Neutrophil (primary cell): ENCODE results near the gene PHC2.
A peak's percentile ranks its signal among the peaks of the same experiment; 100 is the strongest.

Source experiments
- H3K27ac ChIP-seq: fragments of 200-600 bp; sonication (generic); 2 replicates; pipeline ENCODE4 v1.5.1; 2016; ENCODE audit warnings: mild to moderate bottlenecking, moderate library complexity
- H3K27me3 ChIP-seq: fragments of 200-600 bp; sonication (generic); 2 replicates; pipeline ENCODE4 v1.6.0; 2016; ENCODE audit warnings: mild to moderate bottlenecking
- H3K36me3 ChIP-seq: fragments of 200-600 bp; sonication (generic); 2 replicates; pipeline ENCODE4 v1.5.1; 2017
- H3K4me1 ChIP-seq, 2 experiments: fragments of 200-600 bp in 1 of 2; sonication (generic) in 1 of 2; 1 replicate in 1 of 2; 2 replicates in 1 of 2; pipeline versions ENCODE4 v1.5.1 to v1.6.1; 2013 to 2016; ENCODE audit warnings: low read depth in 1 of 2, low read length in 1 of 2, mild to moderate bottlenecking in 1 of 2, moderate library complexity in 1 of 2; ENCODE audit not compliant: control insufficient read depth in 1 of 2, insufficient read depth in 1 of 2
- H3K4me3 ChIP-seq, 2 experiments: fragments of 200-600 bp in 1 of 2; sonication (generic) in 1 of 2; 1 replicate in 1 of 2; 2 replicates in 1 of 2; pipeline ENCODE4 v1.5.1; 2013 to 2016; ENCODE audit warnings: low read depth in 1 of 2, low read length in 1 of 2, mild to moderate bottlenecking in 1 of 2, moderate library complexity in 1 of 2
- H3K9me3 ChIP-seq: fragments of 200-600 bp; sonication (generic); 2 replicates; pipeline ENCODE4 v1.5.1; 2016
- TF ChIP-seq, protein P1 (sequence below): fragments of 200-600 bp; sonication (generic); IDR thresholded peaks from 2 replicates; pipeline ENCODE4 v1.5.1; 2016; ENCODE audit warnings: antibody characterized with exemption

PHC2 gene

DNA sequence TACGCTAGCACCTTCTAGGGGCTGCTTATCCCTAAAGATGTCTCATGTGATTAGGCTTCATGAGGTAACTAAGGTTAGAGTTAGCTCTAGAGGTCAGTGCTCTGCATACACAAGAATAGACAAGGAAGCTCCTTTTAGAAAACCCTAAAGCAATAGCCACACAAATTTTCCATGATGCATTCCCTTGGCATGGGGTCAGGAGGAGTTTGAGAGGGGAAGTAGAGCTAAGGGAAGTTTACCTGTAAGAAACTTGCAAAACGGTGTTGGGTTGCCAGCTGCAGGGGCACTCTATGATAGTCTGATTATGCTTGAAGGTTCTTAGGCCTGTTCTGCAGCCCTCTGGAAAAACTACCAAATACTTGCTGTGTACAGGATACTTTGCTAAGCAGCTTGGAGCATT is 71.0 kb downstream of the PHC2 start:
- H3K36me3 ChIP-seq: no peaks in the 10 kb centered on the region
- H3K27me3 ChIP-seq: no peaks in the 10 kb centered on the region
- H3K9me3 ChIP-seq: no peaks in the 10 kb centered on the region
- H3K4me1 ChIP-seq: peaks cover 24 to 25% of the 10 kb centered on the region in 2 experiments
- TF ChIP-seq, protein P1, sequence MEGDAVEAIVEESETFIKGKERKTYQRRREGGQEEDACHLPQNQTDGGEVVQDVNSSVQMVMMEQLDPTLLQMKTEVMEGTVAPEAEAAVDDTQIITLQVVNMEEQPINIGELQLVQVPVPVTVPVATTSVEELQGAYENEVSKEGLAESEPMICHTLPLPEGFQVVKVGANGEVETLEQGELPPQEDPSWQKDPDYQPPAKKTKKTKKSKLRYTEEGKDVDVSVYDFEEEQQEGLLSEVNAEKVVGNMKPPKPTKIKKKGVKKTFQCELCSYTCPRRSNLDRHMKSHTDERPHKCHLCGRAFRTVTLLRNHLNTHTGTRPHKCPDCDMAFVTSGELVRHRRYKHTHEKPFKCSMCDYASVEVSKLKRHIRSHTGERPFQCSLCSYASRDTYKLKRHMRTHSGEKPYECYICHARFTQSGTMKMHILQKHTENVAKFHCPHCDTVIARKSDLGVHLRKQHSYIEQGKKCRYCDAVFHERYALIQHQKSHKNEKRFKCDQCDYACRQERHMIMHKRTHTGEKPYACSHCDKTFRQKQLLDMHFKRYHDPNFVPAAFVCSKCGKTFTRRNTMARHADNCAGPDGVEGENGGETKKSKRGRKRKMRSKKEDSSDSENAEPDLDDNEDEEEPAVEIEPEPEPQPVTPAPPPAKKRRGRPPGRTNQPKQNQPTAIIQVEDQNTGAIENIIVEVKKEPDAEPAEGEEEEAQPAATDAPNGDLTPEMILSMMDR: no peak
- no peak overlapping the region for H3K4me3 ChIP-seq
- peak overlapping the region; percentile 82 for H3K27ac ChIP-seq

DNA sequence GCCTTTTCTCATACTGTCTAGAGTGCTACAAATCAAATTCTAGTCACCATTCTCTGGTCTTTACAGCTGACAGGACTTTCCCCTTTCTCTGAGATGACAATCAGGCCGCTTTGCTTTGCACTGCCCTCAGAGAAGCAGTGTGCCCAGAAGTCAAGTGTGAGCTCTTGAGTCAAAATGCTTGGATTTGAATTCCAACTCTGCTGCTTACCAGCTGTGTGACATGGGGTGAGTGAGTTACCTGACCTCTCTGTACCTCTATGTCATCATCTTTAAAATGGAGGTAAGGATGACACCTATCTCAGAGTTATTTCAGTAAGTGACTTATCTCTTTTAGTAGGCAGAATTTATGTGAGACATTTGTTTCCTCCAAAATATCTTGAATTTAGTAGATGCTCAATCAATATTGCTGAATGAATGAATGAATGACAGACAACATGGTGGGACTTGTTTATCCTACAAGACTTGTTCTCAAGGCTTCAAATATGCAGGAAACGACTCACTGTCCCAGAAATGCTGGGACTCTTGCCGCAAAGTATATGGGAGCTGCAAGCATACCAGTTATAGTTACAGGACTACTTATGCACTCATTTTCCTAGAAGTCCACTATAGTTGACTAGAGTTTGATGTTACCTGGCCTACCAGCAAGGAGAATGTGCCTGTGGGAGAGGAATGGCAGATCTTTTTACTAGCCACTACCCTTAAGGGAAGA is 71.9 kb downstream of the PHC2 start:
- Histone ChIP-seq H3K4me1 (peaks cover 24 to 25% of the 10 kb centered on the region in 2 experiments), H3K9me3 (no peaks in the 10 kb centered on the region), H3K27me3 (no peaks in the 10 kb centered on the region), H3K4me3 (no peak overlapping the region), H3K27ac (no peak overlapping the region), H3K36me3 (no peaks in the 10 kb centered on the region)
- TF ChIP-seq, protein P1: no peak

DNA sequence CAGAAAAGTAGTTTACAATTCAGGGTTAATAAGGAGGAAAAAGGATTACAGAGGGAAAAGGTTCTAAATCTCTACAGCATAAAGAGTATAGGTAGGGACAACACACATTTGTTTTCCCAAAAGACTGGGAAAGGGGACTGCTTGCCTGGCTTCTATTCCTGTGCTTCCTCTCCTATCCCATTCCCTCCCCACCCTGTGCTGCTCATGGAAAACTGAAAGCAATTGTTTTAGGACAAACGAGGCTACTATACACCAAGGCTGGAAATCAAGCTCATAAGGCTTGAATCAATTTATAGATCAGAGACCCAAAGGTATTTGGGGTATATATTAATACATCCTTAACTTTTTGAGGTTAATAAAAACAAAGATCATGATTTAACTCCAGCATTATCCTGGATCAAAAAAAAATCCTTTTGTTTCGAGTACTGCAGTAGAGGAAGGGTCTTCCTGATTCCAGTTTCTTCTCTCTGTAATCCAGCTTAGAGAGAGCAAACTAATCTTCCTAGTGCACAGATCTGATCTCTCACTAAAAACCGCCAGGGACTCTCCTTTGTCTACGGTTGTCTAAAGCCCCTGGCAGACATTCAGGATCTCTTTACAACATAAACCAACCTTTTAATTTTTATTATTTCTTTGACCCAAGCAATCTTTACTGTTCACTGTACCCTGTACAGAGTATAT is 72.6 kb downstream of the PHC2 start:
- H3K27me3 ChIP-seq: no peaks in the 10 kb centered on the region
- no peak overlapping the region for H3K27ac ChIP-seq
- H3K4me3 ChIP-seq: no peak overlapping the region
- H3K9me3 ChIP-seq: no peaks in the 10 kb centered on the region
- H3K4me1 ChIP-seq: peaks cover 24 to 25% of the 10 kb centered on the region in 2 experiments
- no peaks in the 10 kb centered on the region for H3K36me3 ChIP-seq
- TF ChIP-seq, protein P1: no peak

DNA sequence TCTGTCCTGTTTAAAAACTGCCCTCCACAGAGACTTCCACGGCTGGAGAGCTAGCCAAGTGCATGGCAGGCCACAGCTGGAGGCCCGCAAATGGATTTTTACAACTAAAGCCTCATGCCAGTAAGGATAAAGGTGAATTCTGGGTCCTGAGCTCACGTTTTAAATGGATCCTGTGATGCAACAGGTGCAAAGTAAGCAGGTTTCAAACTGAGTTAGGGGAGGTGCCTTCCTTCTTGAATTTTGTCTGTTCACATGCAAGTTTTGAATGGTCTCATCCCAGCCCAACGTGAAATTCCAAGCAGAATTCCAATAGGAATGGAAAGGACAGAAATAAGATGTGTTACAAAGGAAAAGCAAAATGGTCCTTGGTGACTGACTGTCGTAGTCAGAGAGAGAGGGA is 73.8 kb downstream of the PHC2 start:
- H3K9me3 ChIP-seq: no peaks in the 10 kb centered on the region
- H3K4me3 ChIP-seq: no peak overlapping the region
- H3K27ac ChIP-seq: no peak overlapping the region
- no peaks in the 10 kb centered on the region for H3K36me3 ChIP-seq
- H3K27me3 ChIP-seq: no peaks in the 10 kb centered on the region
- H3K4me1 ChIP-seq: peaks cover 19 to 20% of the 10 kb centered on the region in 2 experiments
- TF ChIP-seq, protein P1: no peak

DNA sequence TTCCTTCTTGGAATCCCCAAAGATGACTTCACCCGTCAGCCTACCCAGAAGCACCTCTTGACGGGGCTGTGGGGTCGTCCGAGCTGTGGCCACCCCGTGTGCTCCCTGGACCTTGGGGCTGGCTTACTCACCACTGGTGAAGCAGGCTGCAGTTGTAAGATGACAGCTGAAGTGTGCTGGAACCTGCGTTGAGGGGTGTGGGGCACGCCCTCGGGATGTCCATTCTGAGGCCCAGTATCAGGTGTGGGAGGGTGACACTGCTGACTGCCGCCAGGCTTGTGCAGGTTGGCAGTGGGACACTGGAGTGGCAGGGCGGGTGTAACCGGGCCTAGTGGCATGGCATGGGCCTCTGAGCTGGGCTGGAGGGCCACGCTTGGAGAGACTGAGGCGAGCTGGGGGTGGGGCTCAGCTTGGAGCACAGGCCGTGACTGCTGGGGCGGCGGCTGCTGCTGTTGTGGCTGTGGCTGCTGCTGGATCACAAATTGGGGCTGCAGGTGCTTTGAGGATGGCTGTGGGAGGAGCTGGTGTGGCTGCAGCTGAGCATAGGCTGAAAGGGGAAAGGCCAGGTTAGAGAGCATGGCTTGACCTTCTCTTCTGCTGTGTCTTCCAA is 76.1 kb downstream of the PHC2 start:
- TF ChIP-seq, protein P1: no peak
- Histone ChIP-seq H3K27ac (no peak overlapping the region), H3K9me3 (no peaks in the 10 kb centered on the region), H3K27me3 (no peaks in the 10 kb centered on the region), H3K4me3 (no peak overlapping the region), H3K36me3 (no peaks in the 10 kb centered on the region), H3K4me1 (peaks cover 14 to 19% of the 10 kb centered on the region in 2 experiments)
